CD4-positive, alpha-beta T cell treated with Interleukin-4 for 4 hours (primary cell): Measurements from ENCODE around the gene CASP1.
A peak's percentile ranks its signal among the peaks of the same experiment; 100 is the strongest.
"Not testable (repeated sequence)": the region's sequence is repeated elsewhere in the genome, so short reads cannot be mapped to it uniquely, and the experiment has no call there.

ENCODE experiments used
- DNase-seq: peaks from one replicate; pipeline ENCODE4 v3.0.0-alpha.2; 2020

Gene CASP1

GRCh38 chr11:105034813-105035620 is at the start of gene CASP1:
Gene CASP1, minus strand, starts transcription at chr11:105035144. Its CDS starts 31 bp downstream, at chr11:105035113.
- peak; percentile 54 for DNase-seq

GRCh38 chr11:105081412-105082150 is 46.6 kb upstream of the CASP1 start:
- DNase-seq = no peak

GRCh38 chr11:105080171-105080906 is 45.4 kb upstream of the CASP1 start:
- not testable (repeated sequence) for DNase-seq

DNA sequence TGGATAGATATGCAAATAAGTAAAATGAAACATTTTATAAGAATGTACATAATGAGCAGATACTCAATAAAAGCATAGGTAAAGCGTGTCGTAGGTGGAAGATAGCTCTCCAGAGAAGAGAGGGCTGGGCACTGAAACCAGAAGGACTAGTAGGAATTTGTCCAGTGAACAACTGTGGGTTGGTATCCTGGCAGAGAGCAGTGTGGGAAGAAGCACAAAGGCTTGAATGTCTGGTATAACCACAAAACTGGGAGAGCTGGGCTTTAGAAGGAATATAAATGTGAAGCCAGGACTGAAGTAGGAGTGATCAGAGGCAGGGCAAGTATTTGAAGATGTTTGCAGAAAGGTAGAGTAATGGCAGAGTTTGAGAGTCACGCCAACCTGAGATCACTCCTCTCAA is 43.3 kb upstream of the CASP1 start:
- DNase-seq = no peak

DNA sequence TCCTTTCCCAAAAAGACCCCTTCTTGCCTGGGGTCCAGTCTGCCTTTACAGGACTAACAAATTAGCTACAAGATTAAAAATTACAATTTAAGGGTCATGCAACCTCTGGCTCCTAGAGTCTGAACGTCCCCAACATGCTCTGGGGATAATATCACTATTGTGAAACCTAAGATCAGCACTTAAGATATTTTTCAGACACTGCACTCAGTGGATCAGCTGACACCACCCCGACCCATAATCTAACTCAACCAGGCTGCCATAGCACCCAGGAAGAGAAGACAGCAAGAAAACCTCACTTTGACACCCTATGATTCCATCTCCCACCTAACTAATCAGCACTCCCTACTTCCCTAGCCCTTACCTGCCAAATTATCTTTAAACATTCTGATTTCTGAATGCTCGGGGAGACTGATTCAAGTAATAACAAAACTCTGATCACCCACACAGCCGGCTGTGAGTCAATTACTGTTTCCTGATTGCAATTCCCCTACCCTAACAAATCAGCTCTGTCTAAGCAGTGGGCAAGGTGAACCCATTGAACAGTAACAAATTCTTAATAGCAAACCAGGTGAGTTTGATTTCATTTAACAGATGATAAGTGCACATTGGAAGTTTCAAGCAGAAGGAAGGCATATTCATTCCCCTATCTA is 42.3 kb upstream of the CASP1 start:
- DNase-seq = not testable (repeated sequence)

DNA sequence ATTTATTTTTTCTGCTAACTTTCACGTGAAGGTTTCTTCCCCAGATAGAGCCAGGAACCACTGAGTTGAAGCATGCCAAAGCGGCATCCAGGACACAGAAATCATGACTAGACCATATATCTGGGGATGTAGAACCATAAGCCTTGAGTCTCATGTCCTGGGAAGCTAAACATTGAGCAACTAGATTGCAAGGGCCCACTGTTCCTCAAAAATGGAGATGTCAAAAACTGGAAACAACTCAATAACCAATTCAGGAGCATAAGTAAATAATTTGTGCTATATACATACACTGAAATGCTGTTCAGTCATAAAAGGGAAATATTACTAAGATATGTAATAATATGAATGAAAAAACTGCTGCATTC is 39.2 kb upstream of the CASP1 start:
- DNase-seq = no peak

DNA sequence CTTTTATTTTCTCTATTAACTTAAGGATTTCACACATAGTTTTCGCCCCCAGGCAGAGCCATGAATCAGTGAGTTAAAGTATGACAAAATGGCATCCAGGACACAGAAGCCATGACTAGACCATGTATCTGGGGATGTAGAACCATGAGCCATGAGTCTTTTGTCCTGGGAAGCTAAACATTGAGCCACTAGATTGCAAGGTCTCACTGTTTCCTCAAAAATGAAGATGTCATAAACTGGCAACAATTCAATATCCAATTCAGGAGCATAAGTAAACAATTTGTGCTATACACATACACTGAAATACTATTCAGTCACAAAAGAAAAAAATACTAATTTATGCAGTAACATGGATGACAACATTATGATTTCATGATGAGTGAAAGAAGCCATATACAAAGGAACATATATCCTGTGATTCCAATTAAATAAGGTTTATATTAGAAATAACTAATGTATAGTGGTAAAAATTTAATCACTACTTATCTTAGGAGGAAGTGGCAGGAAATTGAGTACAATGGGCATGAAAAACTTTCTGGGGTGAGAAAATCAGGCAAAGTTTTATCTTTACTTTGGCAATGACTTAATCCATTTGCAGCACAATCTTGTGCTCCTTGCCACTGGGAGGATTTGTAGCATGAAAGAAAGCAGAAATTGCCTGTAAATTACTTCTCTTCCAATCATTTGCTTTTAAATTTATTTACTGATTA is 38.7 kb upstream of the CASP1 start:
- DNase-seq = no peak

GRCh38 chr11:105072080-105072479 is 37.1 kb upstream of the CASP1 start:
- not testable (repeated sequence) for DNase-seq

- peak; percentile 63 for DNase-seq
Measured at GRCh38 chr11:105071089-105071732, 36.3 kb upstream of the CASP1 start.

- DNase-seq = peak; percentile 33
Measured at GRCh38 chr11:105070306-105070705, 35.4 kb upstream of the CASP1 start.

GRCh38 chr11:105069749-105070148 is 34.8 kb upstream of the CASP1 start:
- not testable (repeated sequence) for DNase-seq

DNA sequence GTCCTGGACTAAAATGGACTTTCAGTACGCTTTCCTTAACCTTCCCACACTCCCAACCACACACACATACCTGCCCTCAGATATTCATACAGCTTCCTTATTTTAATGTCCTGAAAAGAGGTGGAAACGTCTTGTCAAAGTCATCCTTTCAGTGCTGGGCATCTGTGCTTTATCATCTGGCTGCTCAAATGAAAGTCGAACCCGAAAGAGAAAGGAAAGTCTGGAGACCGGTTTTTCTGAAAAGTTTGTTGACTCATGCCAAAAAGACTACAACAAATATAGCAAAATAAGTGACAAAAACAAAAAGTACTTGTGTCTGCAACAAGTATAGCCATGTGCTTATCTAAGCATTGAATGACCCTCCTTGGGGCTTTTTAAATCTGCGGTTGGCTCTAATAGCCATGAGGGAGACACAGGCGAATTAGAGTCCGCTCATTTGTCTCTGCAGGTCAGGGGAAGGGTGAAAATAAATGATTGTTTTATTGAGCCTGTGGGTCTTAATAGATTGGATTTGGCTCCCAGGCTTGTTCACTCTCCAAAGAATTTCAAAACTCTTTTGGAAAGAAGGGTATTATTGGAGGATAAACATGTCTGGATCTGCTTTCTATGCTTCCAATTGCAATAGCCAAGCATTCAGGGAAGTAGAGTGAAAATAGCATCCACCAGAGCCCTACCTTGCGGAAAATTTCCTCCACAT is 28.4 kb upstream of the CASP1 start:
- not testable (repeated sequence) for DNase-seq

GRCh38 chr11:105057432-105057831 is 22.5 kb upstream of the CASP1 start:
- no peak for DNase-seq

DNA sequence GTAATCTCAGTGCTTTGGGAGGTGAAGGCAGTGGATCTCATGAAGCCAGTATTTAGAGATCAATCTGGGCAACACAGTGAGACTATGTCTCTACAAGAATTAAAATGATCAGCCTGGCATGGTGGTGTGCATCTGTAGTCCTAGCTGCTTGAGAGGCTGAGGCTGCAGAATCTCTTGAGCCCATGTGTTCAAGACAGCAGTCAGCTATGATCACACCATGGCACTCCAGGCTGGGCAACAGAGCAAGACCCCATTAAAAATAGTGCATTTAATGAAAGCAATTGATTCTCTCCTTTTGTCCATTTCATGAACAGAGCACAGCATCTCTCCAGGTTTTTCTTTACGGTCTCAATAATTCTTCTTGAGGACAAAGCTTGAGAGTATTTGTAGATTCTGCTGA is 21.5 kb upstream of the CASP1 start:
- DNase-seq = no peak

GRCh38 chr11:105054723-105055493 is 20.0 kb upstream of the CASP1 start:
- no peak for DNase-seq

GRCh38 chr11:105052487-105052886 is 17.5 kb upstream of the CASP1 start:
- no peak for DNase-seq

DNA sequence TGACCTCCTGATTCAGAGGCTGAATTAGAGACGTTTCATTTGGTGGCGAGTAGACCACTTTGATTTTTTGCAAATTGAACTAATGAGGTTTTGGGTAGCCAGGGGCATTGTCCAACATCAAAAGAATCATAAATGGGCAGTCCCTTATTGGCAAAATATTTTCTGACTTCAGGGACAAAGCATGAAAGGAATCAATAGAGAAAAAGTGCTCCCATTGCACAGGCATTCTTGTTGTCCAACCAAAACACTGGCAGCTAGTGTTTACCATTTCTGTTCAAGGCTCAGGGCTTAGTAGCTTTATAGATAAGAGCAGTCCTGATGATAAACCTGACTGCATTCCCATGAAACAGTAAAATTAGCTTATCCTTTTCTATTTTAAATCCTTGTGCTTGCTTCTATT is 16.6 kb upstream of the CASP1 start:
- no peak for DNase-seq

DNA sequence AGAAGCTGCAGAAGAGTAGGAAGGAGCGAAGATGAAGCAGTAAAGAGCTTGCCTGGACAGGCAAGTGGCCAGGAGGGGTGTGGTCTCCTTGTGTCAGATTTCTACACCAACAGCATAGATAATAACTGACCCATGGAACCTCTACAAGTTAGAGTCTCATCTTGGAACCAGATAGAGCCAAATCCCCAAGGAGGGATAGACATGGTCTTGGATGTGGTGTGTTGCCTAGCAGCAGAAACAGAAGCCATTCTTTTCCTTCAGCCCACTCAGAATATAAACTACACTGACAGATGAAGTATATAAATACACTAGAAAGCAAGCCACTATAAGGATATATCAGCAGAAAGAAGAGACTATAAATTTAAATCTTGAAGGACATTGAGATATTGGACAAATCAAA is 14.5 kb upstream of the CASP1 start:
- DNase-seq = no peak

- no peak for DNase-seq
Measured at GRCh38 chr11:105046898-105047579, 12.1 kb upstream of the CASP1 start.
